HTERT RPE-1 (cell line): ENCODE results near the gene TMEM115.

Source experiments
- in situ Hi-C: fragments of 300-500 bp; cut with MboI; formaldehyde crosslinking; loops from 4 replicates; pipeline ENCODE4 v1.14.3; 2020; ENCODE audit warnings: low sequenced_read_pairs

TMEM115 gene, protein sequence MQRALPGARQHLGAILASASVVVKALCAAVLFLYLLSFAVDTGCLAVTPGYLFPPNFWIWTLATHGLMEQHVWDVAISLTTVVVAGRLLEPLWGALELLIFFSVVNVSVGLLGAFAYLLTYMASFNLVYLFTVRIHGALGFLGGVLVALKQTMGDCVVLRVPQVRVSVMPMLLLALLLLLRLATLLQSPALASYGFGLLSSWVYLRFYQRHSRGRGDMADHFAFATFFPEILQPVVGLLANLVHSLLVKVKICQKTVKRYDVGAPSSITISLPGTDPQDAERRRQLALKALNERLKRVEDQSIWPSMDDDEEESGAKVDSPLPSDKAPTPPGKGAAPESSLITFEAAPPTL

GRCh38 chr3:50358911-50359759, at the start of gene TMEM115:
Gene TMEM115 (minus strand): TSS chr3:50359521. CDS start chr3:50359063, 458 bp downstream.
- in situ Hi-C loops = no loop called here

DNA sequence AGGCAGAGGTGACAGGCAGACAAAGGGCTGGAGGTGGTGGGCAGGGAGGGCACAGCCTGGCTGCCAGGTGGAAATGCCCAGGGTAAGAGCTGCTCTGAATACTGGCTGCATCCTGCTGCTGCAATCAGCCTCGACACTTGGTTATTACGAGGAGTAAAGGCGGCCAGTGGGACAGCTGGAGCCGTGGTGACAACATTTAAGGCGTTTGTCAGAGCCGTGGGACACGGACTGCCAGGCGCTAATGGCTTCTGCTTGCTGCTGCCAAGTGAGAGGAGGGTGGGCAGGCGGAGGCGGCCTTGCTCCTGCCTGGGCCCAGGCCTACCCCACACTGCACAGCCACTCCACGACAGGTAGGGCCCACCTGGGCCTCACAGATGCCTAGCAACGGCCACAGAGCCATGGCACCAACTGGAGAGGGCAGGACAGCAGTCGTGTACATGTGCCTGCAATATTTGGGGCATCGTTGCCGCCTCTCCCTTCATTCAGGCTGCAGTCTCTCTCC, 49.2 kb upstream of the TMEM115 start:
- in situ Hi-C loops = no loop called here

- in situ Hi-C loops = no loop called here
These were observed 47.2 kb upstream of the TMEM115 start for GRCh38 chr3:50406487-50406886.

- in situ Hi-C loops = no loop called here
These were observed 45.9 kb upstream of the TMEM115 start for GRCh38 chr3:50405249-50405648.

- in situ Hi-C loops = no loop called here
These were observed 42.8 kb upstream of the TMEM115 start for GRCh38 chr3:50401978-50402595.

DNA sequence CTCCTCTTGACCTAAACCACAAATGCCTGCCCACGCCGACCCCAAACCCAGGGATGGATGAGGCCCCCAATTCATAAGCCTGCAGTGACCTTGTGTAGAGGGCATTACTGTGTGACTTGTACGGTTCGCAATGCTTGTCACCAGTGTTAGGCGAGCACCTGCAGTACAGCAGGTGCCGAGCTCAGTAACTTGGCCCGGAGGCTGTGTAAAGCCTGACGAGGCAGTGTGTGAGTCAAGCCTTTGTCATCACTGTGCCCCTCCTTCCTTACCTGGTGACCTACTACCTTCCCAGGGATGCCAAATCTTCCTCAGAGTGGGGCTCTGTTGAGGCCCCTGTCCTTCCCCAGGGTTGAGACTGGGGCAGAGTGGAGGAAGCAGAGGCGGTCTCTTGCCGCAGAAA, 37.2 kb upstream of the TMEM115 start:
- in situ Hi-C loops = no loop called here

- in situ Hi-C loops = no loop called here
These were observed 35.9 kb upstream of the TMEM115 start for GRCh38 chr3:50395070-50395860.

- in situ Hi-C loops = no loop called here
These were observed 33.7 kb upstream of the TMEM115 start for GRCh38 chr3:50393061-50393460.

GRCh38 chr3:50392101-50392715, 32.9 kb upstream of the TMEM115 start:
- in situ Hi-C loops = no loop called here

DNA sequence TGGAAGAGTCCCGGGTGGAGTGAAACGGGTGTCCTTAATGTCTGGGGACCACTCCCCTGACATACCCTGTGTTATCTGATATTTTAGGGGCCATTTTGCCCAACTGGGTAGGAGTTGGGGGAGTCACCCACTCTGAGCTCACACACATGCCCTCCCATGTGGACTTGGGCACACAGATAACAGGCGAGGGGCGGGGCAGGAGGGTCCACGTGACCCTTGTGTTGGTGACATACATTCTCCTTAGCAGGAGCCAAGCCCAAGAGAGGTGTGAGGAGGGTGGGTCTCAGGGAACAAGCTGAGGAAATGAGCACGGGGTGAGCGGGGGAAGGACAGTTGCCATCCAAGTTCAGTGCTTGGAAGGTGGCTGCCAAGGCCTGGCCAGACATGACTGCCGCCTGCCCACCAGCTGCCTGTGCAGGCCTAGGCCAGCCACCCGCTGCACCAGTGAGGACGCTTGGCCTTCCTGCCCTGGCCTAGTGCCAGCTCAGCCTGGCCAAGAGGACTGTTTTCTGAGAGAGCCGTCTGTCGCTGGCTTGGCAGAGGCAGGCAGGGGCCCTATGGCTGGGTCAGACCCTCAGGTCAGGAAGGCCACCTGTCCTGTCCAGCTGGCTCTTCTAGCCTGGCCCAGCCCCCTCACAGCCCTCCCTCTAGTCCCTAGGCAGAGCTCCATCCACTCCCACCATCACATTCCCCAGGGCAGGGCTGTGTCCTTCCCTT, 31.3 kb upstream of the TMEM115 start:
- in situ Hi-C loops = no loop called here

- in situ Hi-C loops = no loop called here
These were observed 30.1 kb upstream of the TMEM115 start for GRCh38 chr3:50389414-50389767.

- in situ Hi-C loops = no loop called here
These were observed 29.5 kb upstream of the TMEM115 start for GRCh38 chr3:50388720-50389413.

- in situ Hi-C loops = no loop called here
These were observed 28.8 kb upstream of the TMEM115 start for GRCh38 chr3:50388016-50388719.

DNA sequence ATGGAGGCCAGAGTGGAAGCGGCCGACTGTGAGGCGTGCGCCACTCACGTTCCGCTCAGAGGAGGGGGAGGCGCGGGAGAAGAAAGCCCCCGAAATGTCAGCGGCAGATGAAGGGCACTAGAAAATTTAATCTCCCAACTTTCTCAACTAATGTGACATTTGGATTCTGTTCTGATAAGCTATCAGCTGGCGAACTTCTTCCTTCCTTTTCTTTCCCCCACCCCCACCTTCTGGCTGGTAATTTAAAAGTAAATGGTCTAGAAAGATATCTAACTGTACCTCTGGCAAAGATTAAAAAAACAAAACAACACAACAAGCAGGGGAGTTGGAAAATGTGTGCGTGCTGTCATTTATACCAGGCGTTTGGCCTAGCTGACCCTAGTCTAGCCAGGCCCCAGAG, 26.4 kb upstream of the TMEM115 start:
- in situ Hi-C loops = no loop called here

- in situ Hi-C loops = no loop called here
These were observed 24.4 kb upstream of the TMEM115 start for GRCh38 chr3:50383750-50384149.

- in situ Hi-C loops = no loop called here
These were observed 23.4 kb upstream of the TMEM115 start for GRCh38 chr3:50382722-50383121.

DNA sequence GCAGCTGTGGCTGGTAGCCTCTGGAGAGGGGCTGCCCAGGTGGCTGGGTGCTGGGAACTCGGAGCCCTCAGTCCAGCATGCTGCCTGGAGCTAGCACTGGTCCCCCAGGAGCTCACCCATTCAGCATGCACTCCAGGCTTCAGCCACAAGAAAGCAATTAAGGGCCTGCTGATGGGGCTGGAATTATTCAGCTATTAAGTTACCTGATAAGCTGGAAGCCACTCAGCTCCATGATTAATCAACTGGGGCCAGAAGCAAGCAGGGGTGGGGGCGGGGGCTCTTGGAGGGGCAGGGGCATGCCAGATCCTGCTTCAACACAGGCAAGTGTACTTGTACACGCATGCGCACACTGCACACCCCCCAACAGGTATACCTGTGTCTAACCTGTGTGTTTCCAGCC, 22.1 kb upstream of the TMEM115 start:
- in situ Hi-C loops = no loop called here

- in situ Hi-C loops = no loop called here
These were observed 21.2 kb upstream of the TMEM115 start for GRCh38 chr3:50380405-50381085.
